Prostate gland (tissue), 2 donors: ENCODE results near the gene CHST13.
"Not testable (repeated sequence)": the region's sequence is repeated elsewhere in the genome, so short reads cannot be mapped to it uniquely, and the experiment has no call there.

Experiments used
- POLR2A ChIP-seq: fragments of 450-650 bp; IDR thresholded peaks from one replicate; pipeline ENCODE4 v1.6.1; 2016; ENCODE audit warnings: antibody characterized with exemption, mild to moderate bottlenecking
- TF ChIP-seq, protein P1 (sequence below), 4 experiments: fragments of 200-600 bp in 2 of 4; fragments of 450-650 bp in 2 of 4; sonication (generic) in 2 of 4; IDR thresholded peaks; 1 replicate in 3 of 4; 2 replicates in 1 of 4; pipeline ENCODE4 v1.5.1; 2016 to 2019; ENCODE audit warnings: antibody characterized with exemption in 4 of 4, mild to moderate bottlenecking in 2 of 4, moderate library complexity in 2 of 4

DNA sequence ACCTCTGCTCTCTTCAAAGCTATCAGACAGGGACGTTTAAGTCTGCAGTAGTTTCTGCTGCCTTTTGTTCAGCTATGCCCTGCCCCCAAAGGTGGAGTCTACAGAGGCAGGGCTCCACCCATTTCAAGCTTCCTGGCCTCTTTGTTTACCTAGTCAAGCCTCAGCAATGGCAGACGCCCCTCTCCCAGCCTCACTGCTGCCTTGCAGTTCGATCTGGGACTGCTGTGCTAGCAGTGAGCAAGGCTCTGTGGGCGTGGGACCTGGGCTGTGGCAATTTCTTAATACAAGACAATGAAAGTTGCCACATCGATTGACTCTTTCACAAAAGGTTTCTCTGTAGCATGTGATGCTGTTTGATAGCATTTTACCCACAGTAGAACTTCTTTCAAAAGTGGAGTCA is 67.6 kb downstream of the CHST13 start:
- not testable (repeated sequence) for TF ChIP-seq POLR2A
- TF ChIP-seq, protein P1, sequence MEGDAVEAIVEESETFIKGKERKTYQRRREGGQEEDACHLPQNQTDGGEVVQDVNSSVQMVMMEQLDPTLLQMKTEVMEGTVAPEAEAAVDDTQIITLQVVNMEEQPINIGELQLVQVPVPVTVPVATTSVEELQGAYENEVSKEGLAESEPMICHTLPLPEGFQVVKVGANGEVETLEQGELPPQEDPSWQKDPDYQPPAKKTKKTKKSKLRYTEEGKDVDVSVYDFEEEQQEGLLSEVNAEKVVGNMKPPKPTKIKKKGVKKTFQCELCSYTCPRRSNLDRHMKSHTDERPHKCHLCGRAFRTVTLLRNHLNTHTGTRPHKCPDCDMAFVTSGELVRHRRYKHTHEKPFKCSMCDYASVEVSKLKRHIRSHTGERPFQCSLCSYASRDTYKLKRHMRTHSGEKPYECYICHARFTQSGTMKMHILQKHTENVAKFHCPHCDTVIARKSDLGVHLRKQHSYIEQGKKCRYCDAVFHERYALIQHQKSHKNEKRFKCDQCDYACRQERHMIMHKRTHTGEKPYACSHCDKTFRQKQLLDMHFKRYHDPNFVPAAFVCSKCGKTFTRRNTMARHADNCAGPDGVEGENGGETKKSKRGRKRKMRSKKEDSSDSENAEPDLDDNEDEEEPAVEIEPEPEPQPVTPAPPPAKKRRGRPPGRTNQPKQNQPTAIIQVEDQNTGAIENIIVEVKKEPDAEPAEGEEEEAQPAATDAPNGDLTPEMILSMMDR (IDR thresholded peaks at IDR 0.05): not testable (repeated sequence)
